HL-60/S4 (cell line): Measurements from ENCODE around the gene LYRM1.
"Not testable (repeated sequence)": the region's sequence is repeated elsewhere in the genome, so short reads cannot be mapped to it uniquely, and the experiment has no call there.

Source experiments
- in situ Hi-C: fragments of 300-500 bp; cut with MboI; formaldehyde crosslinking; loops from 2 replicates; pipeline ENCODE4 v1.14.3; 2022; ENCODE audit warnings: low sequenced_read_pairs

The LYRM1 gene

GRCh38 chr16:20901068-20901435 lies 481 bp downstream of the LYRM1 start:
- in situ Hi-C loops: no loop called here

GRCh38 chr16:20901436-20902112 lies 1.0 kb downstream of the LYRM1 start:
- in situ Hi-C loops: no loop called here

GRCh38 chr16:20902426-20902825 lies 1.9 kb downstream of the LYRM1 start:
- in situ Hi-C loops: no loop called here

GRCh38 chr16:20903116-20903898 lies 2.7 kb downstream of the LYRM1 start:
- in situ Hi-C loops: no loop called here

GRCh38 chr16:20903899-20904506 lies 3.4 kb downstream of the LYRM1 start:
- in situ Hi-C loops: no loop called here

GRCh38 chr16:20904507-20905081 lies 4.0 kb downstream of the LYRM1 start:
- in situ Hi-C loops: no loop called here

GRCh38 chr16:20905576-20905975 lies 5.0 kb downstream of the LYRM1 start:
- in situ Hi-C loops: no loop called here

GRCh38 chr16:20906341-20907255 lies 6.0 kb downstream of the LYRM1 start:
- in situ Hi-C loops: no loop called here

GRCh38 chr16:20910781-20911321 lies 10.3 kb downstream of the LYRM1 start:
- in situ Hi-C loops: no loop called here

GRCh38 chr16:20911361-20911760 lies 10.8 kb downstream of the LYRM1 start:
- in situ Hi-C loops: no loop called here

- in situ Hi-C loops: no loop called here
Measured at GRCh38 chr16:20916289-20916688, 15.7 kb downstream of the LYRM1 start.

- in situ Hi-C loops: no loop called here
Measured at GRCh38 chr16:20916942-20917341, 16.4 kb downstream of the LYRM1 start.

GRCh38 chr16:20918486-20919239 lies 18.1 kb downstream of the LYRM1 start:
- in situ Hi-C loops: no loop called here

- in situ Hi-C loops: no loop called here
Measured at GRCh38 chr16:20920091-20920490, 19.5 kb downstream of the LYRM1 start.

GRCh38 chr16:20920799-20921198 lies 20.2 kb downstream of the LYRM1 start:
- in situ Hi-C loops: no loop called here

GRCh38 chr16:20923876-20924275 lies 23.3 kb downstream of the LYRM1 start:
- in situ Hi-C loops: no loop called here

GRCh38 chr16:20925751-20926150 lies 25.2 kb downstream of the LYRM1 start:
- in situ Hi-C loops: no loop called here

- in situ Hi-C loops: no loop called here
Measured at GRCh38 chr16:20928774-20929411, 28.3 kb downstream of the LYRM1 start.

GRCh38 chr16:20929676-20930364 lies 29.2 kb downstream of the LYRM1 start:
- in situ Hi-C loops: not testable (repeated sequence)
